Nephron (organoid): ENCODE results near the gene ZNF407.
A peak's percentile ranks its signal among the peaks of the same experiment; 100 is the strongest.

Experiments
- H3K27ac Mint-ChIP-seq, 3 experiments: 2 replicates each; pipeline ENCODE4 v1.8.0; 2020; ENCODE audit warnings: mixed read lengths in 3 of 3, mild to moderate bottlenecking in 2 of 3, moderate library complexity in 1 of 3
- H3K27me3 Mint-ChIP-seq: 2 replicates; pipeline ENCODE4 v1.8.0; 2021; ENCODE audit warnings: low read depth, mild to moderate bottlenecking, moderate library complexity, mixed read lengths
- H3K36me3 Mint-ChIP-seq: 2 replicates; pipeline ENCODE4 v1.8.0; 2020; ENCODE audit warnings: low read depth, mixed read lengths
- H3K4me1 Mint-ChIP-seq: 2 replicates; pipeline ENCODE4 v1.8.0; 2020; ENCODE audit warnings: mixed read lengths
- H3K4me3 Mint-ChIP-seq, 3 experiments: 2 replicates each; pipeline ENCODE4 v1.8.0; 2020; ENCODE audit warnings: mild to moderate bottlenecking in 3 of 3, mixed read lengths in 3 of 3, moderate library complexity in 2 of 3
- H3K9me3 Mint-ChIP-seq: 2 replicates; pipeline ENCODE4 v1.8.0; 2020; ENCODE audit warnings: mixed read lengths
- TF ChIP-seq, protein P1 (sequence below), 3 experiments: fragments of 200-600 bp; sonication (generic); IDR thresholded peaks; one replicate each; pipeline ENCODE4 v1.5.0; 2021; ENCODE audit warnings: antibody characterized with exemption in 3 of 3; ENCODE audit not compliant: unreplicated experiment in 3 of 3

Gene ZNF407

DNA sequence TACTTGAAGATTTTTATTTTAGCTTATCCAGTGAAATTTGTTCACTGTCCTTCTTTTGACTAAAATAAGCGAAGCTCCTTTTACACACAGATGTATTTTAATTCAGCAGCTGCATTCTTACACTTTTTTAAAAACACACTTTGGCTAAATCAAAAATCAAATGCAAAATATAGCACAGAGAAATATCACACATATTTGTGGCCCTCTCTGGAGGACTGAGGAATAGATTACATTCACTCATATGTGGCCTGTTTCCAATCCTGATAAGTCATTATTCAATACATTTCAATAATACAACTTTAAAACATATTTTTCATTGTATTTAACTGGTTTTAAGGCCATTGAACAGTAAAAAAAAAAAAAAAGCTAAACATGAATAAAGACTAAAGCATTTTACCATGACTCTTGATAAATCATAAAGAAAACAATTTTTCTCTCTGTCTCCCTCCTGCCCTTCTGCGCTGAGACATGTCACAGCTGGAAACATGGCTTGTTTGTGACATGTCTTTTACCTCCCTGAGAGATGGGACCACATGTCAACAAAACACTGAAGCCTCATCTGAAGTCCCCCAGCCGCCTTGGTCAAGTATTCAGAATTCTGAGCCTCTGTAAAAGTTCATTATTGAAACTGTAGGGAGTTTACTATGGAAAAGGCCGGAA, 221.0 kb downstream of the ZNF407 start:
- TF ChIP-seq, protein P1, sequence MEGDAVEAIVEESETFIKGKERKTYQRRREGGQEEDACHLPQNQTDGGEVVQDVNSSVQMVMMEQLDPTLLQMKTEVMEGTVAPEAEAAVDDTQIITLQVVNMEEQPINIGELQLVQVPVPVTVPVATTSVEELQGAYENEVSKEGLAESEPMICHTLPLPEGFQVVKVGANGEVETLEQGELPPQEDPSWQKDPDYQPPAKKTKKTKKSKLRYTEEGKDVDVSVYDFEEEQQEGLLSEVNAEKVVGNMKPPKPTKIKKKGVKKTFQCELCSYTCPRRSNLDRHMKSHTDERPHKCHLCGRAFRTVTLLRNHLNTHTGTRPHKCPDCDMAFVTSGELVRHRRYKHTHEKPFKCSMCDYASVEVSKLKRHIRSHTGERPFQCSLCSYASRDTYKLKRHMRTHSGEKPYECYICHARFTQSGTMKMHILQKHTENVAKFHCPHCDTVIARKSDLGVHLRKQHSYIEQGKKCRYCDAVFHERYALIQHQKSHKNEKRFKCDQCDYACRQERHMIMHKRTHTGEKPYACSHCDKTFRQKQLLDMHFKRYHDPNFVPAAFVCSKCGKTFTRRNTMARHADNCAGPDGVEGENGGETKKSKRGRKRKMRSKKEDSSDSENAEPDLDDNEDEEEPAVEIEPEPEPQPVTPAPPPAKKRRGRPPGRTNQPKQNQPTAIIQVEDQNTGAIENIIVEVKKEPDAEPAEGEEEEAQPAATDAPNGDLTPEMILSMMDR (IDR thresholded peaks at IDR 0.05; ENCODE audit: unreplicated experiment in 3 of 3): no peak
- Mint-ChIP-seq H3K36me3 (peaks cover 14% of the 10 kb centered on the region), H3K9me3 (peaks cover 11% of the 10 kb centered on the region), H3K4me1 (no peaks in the 10 kb centered on the region), H3K27ac (no peak overlapping the region), H3K4me3 (no peak overlapping the region), H3K27me3 (no peaks in the 10 kb centered on the region)

- H3K4me3 Mint-ChIP-seq: no peak overlapping the region
- H3K9me3 Mint-ChIP-seq: peaks cover 11% of the 10 kb centered on the region
- peaks cover 19% of the 10 kb centered on the region for H3K36me3 Mint-ChIP-seq
- H3K27ac Mint-ChIP-seq: no peak overlapping the region
- no peaks in the 10 kb centered on the region for H3K27me3 Mint-ChIP-seq
- TF ChIP-seq, protein P1 (IDR thresholded peaks at IDR 0.05; ENCODE audit: unreplicated experiment in 3 of 3): peak in 2 of 3 experiments; percentile 27 to 45
- H3K4me1 Mint-ChIP-seq: no peaks in the 10 kb centered on the region
Measured at GRCh38 chr18:74819433-74820059, 221.9 kb downstream of the ZNF407 start.

DNA sequence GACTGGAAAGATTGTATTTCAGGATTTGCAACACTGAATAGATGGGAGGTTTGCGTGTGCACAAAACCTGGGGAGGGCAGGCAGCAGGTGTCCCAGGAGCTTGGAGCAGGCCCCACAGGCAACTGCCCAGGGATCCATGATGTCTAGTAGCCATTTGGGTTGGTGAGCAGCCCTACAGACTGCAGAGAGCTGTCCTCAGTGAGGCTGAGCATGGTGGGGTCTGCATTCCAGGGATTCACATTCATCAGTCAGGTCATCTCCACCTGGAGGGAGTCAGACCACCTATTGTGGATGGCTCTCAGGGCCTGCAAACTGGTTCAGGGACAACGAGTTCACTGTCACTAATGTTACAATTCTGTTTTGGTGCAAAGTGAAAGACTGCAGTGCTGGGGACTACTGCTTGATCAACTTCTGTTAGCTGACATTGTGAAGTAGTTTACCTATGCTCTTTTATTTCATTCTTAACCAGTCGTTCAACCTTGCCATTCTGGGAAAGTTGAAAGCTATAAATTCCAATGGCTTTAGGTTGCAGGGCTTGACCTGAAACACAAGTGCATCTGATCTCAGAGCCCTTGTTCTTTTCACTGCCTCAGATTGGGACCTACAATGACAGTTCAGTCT, 222.6 kb downstream of the ZNF407 start:
- H3K27me3 Mint-ChIP-seq: no peaks in the 10 kb centered on the region

GRCh38 chr18:74825460-74825859, 227.8 kb downstream of the ZNF407 start:
- Mint-ChIP-seq H3K27ac (no peak overlapping the region), H3K9me3 (peaks cover 11% of the 10 kb centered on the region), H3K4me1 (no peaks in the 10 kb centered on the region), H3K4me3 (no peak overlapping the region), H3K36me3 (peaks cover 19% of the 10 kb centered on the region), H3K27me3 (no peaks in the 10 kb centered on the region)
- TF ChIP-seq, protein P1 (IDR thresholded peaks at IDR 0.05; ENCODE audit: unreplicated experiment in 3 of 3): no peak

More for the DNA sequence above, 222.6 kb downstream of the ZNF407 start:
- Mint-ChIP-seq H3K4me3 (no peak overlapping the region), H3K36me3 (peaks cover 19% of the 10 kb centered on the region), H3K4me1 (no peaks in the 10 kb centered on the region), H3K27ac (no peak overlapping the region), H3K9me3 (peaks cover 11% of the 10 kb centered on the region)
- TF ChIP-seq, protein P1 (IDR thresholded peaks at IDR 0.05; ENCODE audit: unreplicated experiment in 3 of 3): no peak

GRCh38 chr18:74826572-74826971, 228.9 kb downstream of the ZNF407 start:
- Mint-ChIP-seq H3K27ac (no peak overlapping the region), H3K36me3 (peaks cover 15% of the 10 kb centered on the region), H3K27me3 (no peaks in the 10 kb centered on the region), H3K9me3 (peaks cover 7% of the 10 kb centered on the region), H3K4me1 (no peaks in the 10 kb centered on the region), H3K4me3 (no peak overlapping the region)
- TF ChIP-seq, protein P1 (IDR thresholded peaks at IDR 0.05; ENCODE audit: unreplicated experiment in 3 of 3): no peak
